Endodermal cell (in vitro differentiated cells): ENCODE results near the gene VPS54. TPM values are rescaled to one million over a fixed set of nuclear protein-coding genes. Genes with fewer than 3 reads are reported as not detected.

Experiments used
- DNase-seq: peaks from one replicate; pipeline ENCODE4 v3.0.0-alpha.2; 2017
- H3K27ac ChIP-seq: 2 replicates; pipeline ENCODE4 v1.5.1; 2013; ENCODE audit warnings: mild to moderate bottlenecking, low read depth, low read length, moderate library complexity
- H3K27me3 ChIP-seq: 2 replicates; pipeline ENCODE4 v1.6.1; 2013; ENCODE audit warnings: mild to moderate bottlenecking, low read length, moderate library complexity; ENCODE audit not compliant: insufficient read depth, control insufficient read depth, poor library complexity, severe bottlenecking
- H3K36me3 ChIP-seq: 2 replicates; pipeline ENCODE4 v1.7.0; 2013; ENCODE audit warnings: mild to moderate bottlenecking, low read length, moderate library complexity; ENCODE audit not compliant: control insufficient read depth, insufficient read depth
- H3K4me1 ChIP-seq: one replicate; pipeline ENCODE4 v1.7.0; 2013; ENCODE audit warnings: low read length; ENCODE audit not compliant: control insufficient read depth, insufficient read depth
- H3K4me3 ChIP-seq: 2 replicates; pipeline ENCODE4 v1.5.1; 2013; ENCODE audit warnings: mild to moderate bottlenecking, low read length, moderate library complexity
- H3K9ac ChIP-seq: 2 replicates; pipeline ENCODE4 v1.6.1; 2013; ENCODE audit warnings: mild to moderate bottlenecking, low read length, moderate library complexity; ENCODE audit not compliant: poor library complexity, severe bottlenecking; ENCODE audit errors: extremely low read depth
- H3K9me3 ChIP-seq: 2 replicates; pipeline ENCODE4 v1.6.1; 2013; ENCODE audit warnings: mild to moderate bottlenecking, low read length, moderate library complexity; ENCODE audit not compliant: control insufficient read depth
- H3K27ac Mint-ChIP-seq: 2 replicates; pipeline ENCODE4 v1.8.0; 2020; ENCODE audit warnings: mixed read lengths
- H3K27me3 Mint-ChIP-seq: 2 replicates; pipeline ENCODE4 v1.8.0; 2021; ENCODE audit warnings: mild to moderate bottlenecking, mixed read lengths; ENCODE audit not compliant: insufficient read depth
- H3K36me3 Mint-ChIP-seq: 2 replicates; pipeline ENCODE4 v1.8.0; 2020; ENCODE audit warnings: low read depth, mixed read lengths
- H3K4me1 Mint-ChIP-seq: 2 replicates; pipeline ENCODE4 v1.8.0; 2020; ENCODE audit warnings: mixed read lengths
- H3K4me3 Mint-ChIP-seq: 2 replicates; pipeline ENCODE4 v1.8.0; 2020; ENCODE audit warnings: mild to moderate bottlenecking, moderate library complexity, mixed read lengths
- H3K9me3 Mint-ChIP-seq: 2 replicates; pipeline ENCODE4 v1.8.0; 2020; ENCODE audit warnings: mild to moderate bottlenecking, mixed read lengths
- CTCF ChIP-seq: fragments of 200-600 bp; sonication (generic); conservative IDR thresholded peaks from 2 replicates; pipeline ENCODE4 v1.5.0; 2021; ENCODE audit warnings: antibody characterized with exemption, mild to moderate bottlenecking
- WGBS, 2 experiments: methylation state at CpG; one replicate each; pipeline versions ENCODE4 v1.1.5 to v1.1.7; 2013; ENCODE audit warnings: missing lambda C conversion rate in 2 of 2, mixed read lengths in 1 of 2; ENCODE audit not compliant: insufficient coverage in 1 of 2, insufficient read length in 1 of 2; 5-methylcytosine and 5-hydroxymethylcytosine counted together
- total RNA-seq, 2 donors: library from RNA; stranded (reverse); fragmentation: NEBNext Ultra II Directional in 1 of 2; extraction: Animal tissue kit (Norgen Biotek cat#: 25700) in 1 of 2; gene quantifications; 2 replicates in 1 of 2; 3 replicates in 1 of 2; pipeline ENCODE4 v1.2.1, GENCODE V29; 2021

Gene VPS54
- total RNA-seq, 2 donors from 2014 or later = 18.4 to 25.7 TPM

- Mint-ChIP-seq H3K4me3 (no peak overlapping the region), H3K27me3 (no peaks in the 10 kb centered on the region), H3K36me3 (peaks cover 3% of the 10 kb centered on the region), H3K27ac (no peak overlapping the region), H3K4me1 (peaks cover 7% of the 10 kb centered on the region), H3K9me3 (peaks cover 10% of the 10 kb centered on the region)
- Histone ChIP-seq H3K36me3 (no peaks in the 10 kb centered on the region), H3K27me3 (no peaks in the 10 kb centered on the region), H3K4me1 (peaks cover 3% of the 10 kb centered on the region), H3K27ac (no peak overlapping the region), H3K9me3 (no peaks in the 10 kb centered on the region), H3K4me3 (no peak overlapping the region), H3K9ac (no peak overlapping the region)
- TF ChIP-seq CTCF = no peak
- DNase-seq = no peak
- 90 to 100% methylated on average over 1 to 2 of the region's 2 CpGs for WGBS, 2 experiments
Observed at GRCh38 chr2:64045938-64046337, 26.7 kb upstream of the VPS54 start.

DNA sequence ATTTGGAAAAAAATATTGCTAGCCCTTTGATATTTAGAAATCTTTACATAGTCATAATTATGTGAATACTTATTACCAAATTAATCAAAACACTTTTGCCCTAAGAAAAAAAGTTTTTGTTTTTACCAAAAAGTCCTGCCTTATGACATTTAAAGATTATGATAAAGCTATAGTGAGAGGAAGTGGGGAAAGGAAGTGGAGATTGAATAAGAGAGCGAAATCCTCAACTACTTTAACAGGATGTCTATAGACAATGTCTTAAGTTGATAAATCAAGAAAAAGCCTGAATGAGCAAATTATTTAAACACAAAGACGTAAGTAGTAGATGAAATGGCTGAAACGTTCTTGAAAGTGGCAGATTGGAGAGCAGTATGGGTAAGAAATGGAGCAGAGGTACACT lies 20.9 kb upstream of the VPS54 start:
- Histone ChIP-seq H3K4me3 (no peak overlapping the region), H3K27ac (no peak overlapping the region), H3K9ac (no peak overlapping the region), H3K36me3 (no peaks in the 10 kb centered on the region), H3K27me3 (no peaks in the 10 kb centered on the region), H3K9me3 (no peaks in the 10 kb centered on the region), H3K4me1 (no peaks in the 10 kb centered on the region)
- Mint-ChIP-seq H3K27ac (no peak overlapping the region), H3K4me1 (peaks cover 3% of the 10 kb centered on the region), H3K9me3 (peaks cover 10% of the 10 kb centered on the region), H3K4me3 (no peak overlapping the region), H3K27me3 (no peaks in the 10 kb centered on the region), H3K36me3 (peaks cover 3% of the 10 kb centered on the region)
- WGBS, 2 experiments = 78 to 89% methylated on average over 2 to 3 of the region's 3 CpGs
- no peak for DNase-seq
- TF ChIP-seq CTCF = no peak

GRCh38 chr2:64036034-64036705 lies 16.9 kb upstream of the VPS54 start:
- Mint-ChIP-seq H3K36me3 (no peaks in the 10 kb centered on the region), H3K27me3 (no peaks in the 10 kb centered on the region), H3K9me3 (no peaks in the 10 kb centered on the region), H3K27ac (no peak overlapping the region), H3K4me3 (no peak overlapping the region), H3K4me1 (peaks cover 1% of the 10 kb centered on the region)
- Histone ChIP-seq H3K4me1 (no peaks in the 10 kb centered on the region), H3K4me3 (no peak overlapping the region), H3K27me3 (no peaks in the 10 kb centered on the region), H3K9me3 (no peaks in the 10 kb centered on the region), H3K9ac (no peak overlapping the region), H3K27ac (no peak overlapping the region), H3K36me3 (no peaks in the 10 kb centered on the region)
- no peak for DNase-seq
- WGBS, 2 experiments = 93 to 100% methylated on average over 2 to 3 of the region's 5 CpGs
- no peak for TF ChIP-seq CTCF
